Activated B cell treated with CpG ODN at 0.5 μM for 24 hours (primary cell): Measurements from ENCODE around the gene PIK3AP1. TPM values are rescaled to one million over a fixed set of nuclear protein-coding genes. Genes with fewer than 3 reads are reported as not detected.

ENCODE experiments used
- ATAC-seq: fragments of 200-7000 bp; cut with Tn5 transposase; one replicate; pipeline ENCODE4 v1.10.0; 2021; ENCODE audit warnings: low read depth, mild to moderate bottlenecking, moderate library complexity
- CTCF ChIA-PET: fragments of 350-600 bp; sonication (Branson Sonifier 250); formaldehyde crosslinking; loops from one replicate; lab custom pipeline; 2021; ENCODE audit warnings: antibody characterized with exemption; lab: Charles Lee
- POLR2A ChIA-PET: fragments of 350-600 bp; sonication (Branson Sonifier 250); formaldehyde crosslinking; loops from one replicate; lab custom pipeline; 2021; ENCODE audit warnings: antibody characterized with exemption; lab: Charles Lee
- DNase-seq: peaks from one replicate; pipeline ENCODE4 v3.0.0; 2022
- H3K27ac Mint-ChIP-seq: one replicate; pipeline ENCODE4 v1.8.0; 2020; ENCODE audit warnings: mixed read lengths
- H3K27me3 Mint-ChIP-seq: one replicate; pipeline ENCODE4 v1.8.0; 2021; ENCODE audit warnings: mixed read lengths
- H3K36me3 Mint-ChIP-seq: one replicate; pipeline ENCODE4 v1.8.0; 2021; ENCODE audit warnings: low read depth, mixed read lengths
- H3K4me1 Mint-ChIP-seq: one replicate; pipeline ENCODE4 v1.8.0; 2021; ENCODE audit warnings: mixed read lengths
- H3K4me3 Mint-ChIP-seq: one replicate; pipeline ENCODE4 v1.8.0; 2020; ENCODE audit warnings: mild to moderate bottlenecking, mixed read lengths
- H3K9me3 Mint-ChIP-seq: one replicate; pipeline ENCODE4 v1.8.0; 2020; ENCODE audit warnings: mixed read lengths
- intact Hi-C: fragments of 100-400 bp; cut with micrococcal nuclease; formaldehyde crosslinking; loops from one replicate; pipeline ENCODE4 v1.15.1; 2024
- total RNA-seq: library from RNA; stranded (reverse); gene quantifications from 2 replicates; pipeline ENCODE4 v1.2.3, GENCODE V29; 2022
- TF ChIP-seq, protein P1 (sequence below): fragments of 200-600 bp; IDR thresholded peaks from one replicate; pipeline ENCODE4 v1.8.0; 2022; ENCODE audit warnings: antibody characterized with exemption, mild to moderate bottlenecking

The PIK3AP1 gene
- total RNA-seq, 1 donor from 2014 or later = 157 TPM

DNA sequence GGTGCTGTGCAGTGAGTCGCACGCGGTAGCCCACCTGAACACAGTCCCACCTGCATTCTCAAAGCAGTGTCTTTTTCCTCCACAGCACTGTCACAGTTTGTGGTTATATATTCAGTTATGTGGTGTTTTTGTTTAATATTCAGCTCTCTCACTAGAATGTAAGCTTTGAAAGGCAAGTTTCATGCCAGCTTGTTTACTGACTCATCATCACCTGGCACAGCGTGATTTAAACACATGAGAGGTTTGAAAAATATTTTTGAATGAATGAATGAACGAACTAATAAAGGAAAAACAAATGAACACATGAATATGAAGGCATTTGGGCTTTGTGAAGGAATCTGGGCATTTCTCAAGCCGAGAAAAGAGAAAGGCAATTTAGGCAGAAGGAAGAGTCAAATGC lies 81.6 kb downstream of the PIK3AP1 start:
- Mint-ChIP-seq H3K4me3 (no peak overlapping the region), H3K9me3 (no peaks in the 10 kb centered on the region), H3K36me3 (peaks cover 81% of the 10 kb centered on the region), H3K27ac (peak overlapping the region; percentile 32), H3K27me3 (no peaks in the 10 kb centered on the region), H3K4me1 (peaks cover 21% of the 10 kb centered on the region)
- intact Hi-C loops = no loop called here
- CTCF ChIA-PET = no interaction called here
- DNase-seq = no peak
- no peak for ATAC-seq
- POLR2A ChIA-PET = interaction anchor here (1.2 kb wide), 1 partner anchor 99 kb away, joined by 3 read pairs; no protein-coding TSS in a partner anchor
- TF ChIP-seq, protein P1, sequence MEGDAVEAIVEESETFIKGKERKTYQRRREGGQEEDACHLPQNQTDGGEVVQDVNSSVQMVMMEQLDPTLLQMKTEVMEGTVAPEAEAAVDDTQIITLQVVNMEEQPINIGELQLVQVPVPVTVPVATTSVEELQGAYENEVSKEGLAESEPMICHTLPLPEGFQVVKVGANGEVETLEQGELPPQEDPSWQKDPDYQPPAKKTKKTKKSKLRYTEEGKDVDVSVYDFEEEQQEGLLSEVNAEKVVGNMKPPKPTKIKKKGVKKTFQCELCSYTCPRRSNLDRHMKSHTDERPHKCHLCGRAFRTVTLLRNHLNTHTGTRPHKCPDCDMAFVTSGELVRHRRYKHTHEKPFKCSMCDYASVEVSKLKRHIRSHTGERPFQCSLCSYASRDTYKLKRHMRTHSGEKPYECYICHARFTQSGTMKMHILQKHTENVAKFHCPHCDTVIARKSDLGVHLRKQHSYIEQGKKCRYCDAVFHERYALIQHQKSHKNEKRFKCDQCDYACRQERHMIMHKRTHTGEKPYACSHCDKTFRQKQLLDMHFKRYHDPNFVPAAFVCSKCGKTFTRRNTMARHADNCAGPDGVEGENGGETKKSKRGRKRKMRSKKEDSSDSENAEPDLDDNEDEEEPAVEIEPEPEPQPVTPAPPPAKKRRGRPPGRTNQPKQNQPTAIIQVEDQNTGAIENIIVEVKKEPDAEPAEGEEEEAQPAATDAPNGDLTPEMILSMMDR = no peak

DNA sequence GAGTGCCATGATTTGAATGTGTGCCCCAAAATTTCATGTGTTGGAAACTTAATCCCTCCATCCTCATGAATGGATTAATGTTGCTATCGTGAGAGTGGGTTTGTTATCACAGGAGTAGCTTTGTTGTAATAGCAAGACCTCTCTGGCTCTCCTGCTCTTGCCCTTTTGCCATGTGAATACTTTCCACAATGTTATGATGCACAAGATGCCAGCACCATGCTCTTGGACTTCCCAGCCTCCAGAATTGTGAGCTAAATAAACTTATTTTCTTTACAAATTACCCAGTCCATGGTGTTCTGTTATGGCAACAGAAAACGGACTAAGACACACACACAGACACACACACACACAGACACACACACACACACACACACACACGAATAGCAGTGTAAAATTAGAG lies 82.2 kb downstream of the PIK3AP1 start:
- Mint-ChIP-seq H3K27ac (no peak overlapping the region), H3K9me3 (no peaks in the 10 kb centered on the region), H3K36me3 (peaks cover 78% of the 10 kb centered on the region), H3K4me1 (peaks cover 19% of the 10 kb centered on the region), H3K27me3 (no peaks in the 10 kb centered on the region), H3K4me3 (no peak overlapping the region)
- ChIA-PET POLR2A (interaction anchor here (1.2 kb wide), 1 partner anchor 99 kb away, joined by 3 read pairs; no protein-coding TSS in a partner anchor), CTCF (interaction anchor here (1.0 kb wide), 1 partner anchor 108 kb away, joined by 4 read pairs; no protein-coding TSS in a partner anchor)
- intact Hi-C loops = no loop called here
- no peak for DNase-seq
- TF ChIP-seq, protein P1 = no peak
- no peak for ATAC-seq

GRCh38 chr10:96637709-96638108 lies 82.6 kb downstream of the PIK3AP1 start:
- H3K27ac Mint-ChIP-seq = no peak overlapping the region
- peaks cover 17% of the 10 kb centered on the region for H3K4me1 Mint-ChIP-seq
- H3K9me3 Mint-ChIP-seq = no peaks in the 10 kb centered on the region
- H3K36me3 Mint-ChIP-seq = peaks cover 77% of the 10 kb centered on the region
- ChIA-PET CTCF (interaction anchor here (1.0 kb wide), 1 partner anchor 108 kb away, joined by 4 read pairs; no protein-coding TSS in a partner anchor), POLR2A (no interaction called here)
- DNase-seq (no peak), ATAC-seq (no peak)
- H3K27me3 Mint-ChIP-seq = no peaks in the 10 kb centered on the region
- TF ChIP-seq, protein P1 = no peak
- H3K4me3 Mint-ChIP-seq = no peak overlapping the region
- intact Hi-C loops = no loop called here

- no peak overlapping the region for H3K4me3 Mint-ChIP-seq
- H3K4me1 Mint-ChIP-seq = peaks cover 15% of the 10 kb centered on the region
- peaks cover 79% of the 10 kb centered on the region for H3K36me3 Mint-ChIP-seq
- H3K27ac Mint-ChIP-seq = peak overlapping the region; percentile 25
- ChIA-PET CTCF (no interaction called here), POLR2A (no interaction called here)
- TF ChIP-seq, protein P1 = no peak
- H3K9me3 Mint-ChIP-seq = no peaks in the 10 kb centered on the region
- DNase-seq (no peak), ATAC-seq (no peak)
- H3K27me3 Mint-ChIP-seq = no peaks in the 10 kb centered on the region
- intact Hi-C loops = no loop called here
Observed at GRCh38 chr10:96636551-96636950, 83.8 kb downstream of the PIK3AP1 start.

DNA sequence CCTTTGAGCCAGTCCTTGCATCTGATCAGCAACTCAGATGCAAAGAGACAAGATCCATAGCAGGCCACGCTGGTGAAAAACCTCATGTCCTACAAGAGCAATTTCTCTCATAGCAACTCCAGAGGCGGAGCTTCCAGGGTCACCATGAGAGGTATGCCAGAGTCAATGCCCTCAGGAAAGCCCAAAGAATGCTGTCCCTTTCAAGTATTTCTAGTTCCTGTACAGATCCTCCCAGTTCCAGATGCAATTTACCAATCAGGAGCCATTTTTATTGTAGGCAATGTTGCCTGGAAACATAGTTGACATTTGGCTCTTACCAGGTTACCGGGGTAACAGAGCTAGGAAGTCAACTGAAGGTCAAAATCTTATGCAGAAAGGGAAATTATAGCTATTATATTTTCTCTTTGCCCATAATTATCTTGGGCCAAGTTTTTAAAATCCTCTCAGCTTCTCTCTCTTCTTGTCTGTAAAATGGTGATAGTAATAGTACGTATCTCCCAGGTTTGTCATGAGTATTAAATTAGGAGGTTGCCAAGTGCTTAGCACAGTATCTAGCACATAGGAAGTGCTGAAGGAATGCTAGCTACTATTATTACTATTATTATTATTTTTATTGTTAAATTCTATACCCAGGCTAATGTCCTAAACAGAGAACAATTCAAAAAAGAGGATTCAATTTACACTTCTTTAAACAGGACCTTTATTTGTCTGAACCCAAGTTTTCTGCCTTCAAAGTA lies 87.2 kb downstream of the PIK3AP1 start:
- Mint-ChIP-seq H3K36me3 (peaks cover 77% of the 10 kb centered on the region), H3K4me3 (no peak overlapping the region), H3K9me3 (no peaks in the 10 kb centered on the region), H3K4me1 (peaks cover 6% of the 10 kb centered on the region), H3K27ac (no peak overlapping the region), H3K27me3 (no peaks in the 10 kb centered on the region)
- intact Hi-C loops = no loop called here
- DNase-seq = no peak
- ATAC-seq = no peak
- ChIA-PET CTCF (interaction anchor here (1.4 kb wide), 1 partner anchor 7 kb away, joined by 3 read pairs; no protein-coding TSS in a partner anchor), POLR2A (interaction anchor here (0.5 kb wide), 1 partner anchor 80 kb away, joined by 5 read pairs; no protein-coding TSS in a partner anchor)
- TF ChIP-seq, protein P1 = no peak
